Activated CD4-positive, CD25-positive, alpha-beta regulatory T cell (primary cell): ENCODE results near the gene HCFC1.

Experiments used
- DNase-seq, 4 experiments: peaks; one replicate each; lab custom pipeline; 2025; lab: John Stamatoyannopoulos, UW

The HCFC1 gene

DNA sequence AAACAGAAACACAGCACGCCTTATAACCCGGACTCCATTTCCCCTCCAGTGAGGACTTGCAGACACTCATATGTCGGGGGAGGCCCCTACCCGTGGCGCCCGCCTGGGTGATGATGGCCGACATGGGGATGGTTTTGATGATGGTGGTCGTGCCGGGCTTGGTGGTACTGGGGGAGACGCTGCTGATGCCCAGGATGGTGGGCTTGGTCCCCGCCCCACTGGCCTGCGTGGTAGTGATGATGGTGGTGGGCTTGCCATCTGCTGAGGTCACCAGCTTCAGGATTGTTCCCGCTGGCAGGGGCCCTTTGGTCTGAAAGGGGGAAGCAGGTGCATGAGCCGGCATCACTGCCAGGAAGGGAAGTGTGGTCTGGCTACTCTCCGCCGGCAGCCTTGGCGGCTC is 14.4 kb downstream of the HCFC1 start:
- no peak for DNase-seq

DNA sequence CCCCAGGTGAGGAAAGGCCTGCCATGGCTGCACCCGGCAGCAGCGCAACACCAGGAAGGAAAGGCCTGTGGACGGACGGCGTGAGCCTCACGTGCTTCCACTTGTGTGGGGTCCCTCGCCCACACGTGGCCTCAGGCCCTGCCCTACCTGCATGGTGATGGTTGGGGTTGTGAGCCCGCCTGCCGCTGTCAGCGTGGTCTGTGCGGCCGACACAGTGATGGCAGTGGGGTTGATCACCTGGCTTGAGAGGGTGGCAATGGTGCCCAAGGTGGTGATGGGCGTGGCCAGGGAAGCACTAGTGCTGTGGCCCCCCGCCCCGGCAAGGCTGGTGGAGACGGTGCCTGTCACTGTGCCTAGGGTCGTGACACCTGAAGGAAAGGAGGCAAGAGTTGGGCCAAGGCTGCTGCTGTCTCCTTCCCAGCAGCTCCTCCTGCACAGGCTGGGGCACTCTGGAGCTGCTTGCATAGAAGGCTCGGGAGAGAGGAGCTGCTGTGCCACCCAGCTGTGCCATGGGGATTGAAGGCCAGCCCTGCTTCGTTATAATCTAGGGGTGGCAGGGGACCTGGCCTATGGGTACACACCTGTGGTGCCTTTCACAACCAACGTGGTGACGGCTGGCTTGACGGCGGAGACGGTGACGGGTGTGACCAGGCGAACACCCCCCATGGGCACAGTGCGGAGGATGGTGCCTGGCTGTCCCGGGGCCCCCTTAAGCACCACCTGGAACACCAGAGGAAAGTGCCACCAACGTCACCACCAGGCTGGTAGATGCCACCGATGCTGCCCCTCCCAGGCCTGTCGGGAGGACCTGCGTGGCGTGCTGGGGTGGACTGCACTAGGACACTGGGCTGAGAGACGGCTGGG is 15.3 kb downstream of the HCFC1 start:
- no peak for DNase-seq

DNA sequence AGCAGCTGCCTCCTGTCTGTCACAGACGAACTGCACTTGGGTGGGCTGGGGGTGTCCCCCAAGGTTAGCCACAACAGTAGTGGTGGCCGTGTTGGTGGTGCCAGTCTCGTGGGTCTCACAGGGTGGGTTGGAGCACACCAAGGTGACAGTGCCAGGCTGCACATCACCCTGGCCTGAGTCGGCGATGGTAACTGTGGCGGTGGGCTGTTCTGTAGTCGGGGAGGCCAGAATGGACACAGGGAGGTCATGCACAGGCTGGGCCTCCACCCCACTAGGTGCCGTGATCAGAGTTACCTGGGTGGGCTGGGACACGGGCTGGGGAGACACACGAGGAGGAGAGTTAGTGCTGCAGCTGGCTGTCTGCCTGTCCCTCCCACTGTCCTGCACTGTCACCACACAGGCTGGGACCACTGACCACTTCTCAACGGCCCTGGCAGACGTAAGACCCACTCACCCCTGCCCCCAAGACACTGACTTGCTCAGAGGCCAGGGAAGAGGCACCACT is 16.3 kb downstream of the HCFC1 start:
- DNase-seq, result no peak

DNA sequence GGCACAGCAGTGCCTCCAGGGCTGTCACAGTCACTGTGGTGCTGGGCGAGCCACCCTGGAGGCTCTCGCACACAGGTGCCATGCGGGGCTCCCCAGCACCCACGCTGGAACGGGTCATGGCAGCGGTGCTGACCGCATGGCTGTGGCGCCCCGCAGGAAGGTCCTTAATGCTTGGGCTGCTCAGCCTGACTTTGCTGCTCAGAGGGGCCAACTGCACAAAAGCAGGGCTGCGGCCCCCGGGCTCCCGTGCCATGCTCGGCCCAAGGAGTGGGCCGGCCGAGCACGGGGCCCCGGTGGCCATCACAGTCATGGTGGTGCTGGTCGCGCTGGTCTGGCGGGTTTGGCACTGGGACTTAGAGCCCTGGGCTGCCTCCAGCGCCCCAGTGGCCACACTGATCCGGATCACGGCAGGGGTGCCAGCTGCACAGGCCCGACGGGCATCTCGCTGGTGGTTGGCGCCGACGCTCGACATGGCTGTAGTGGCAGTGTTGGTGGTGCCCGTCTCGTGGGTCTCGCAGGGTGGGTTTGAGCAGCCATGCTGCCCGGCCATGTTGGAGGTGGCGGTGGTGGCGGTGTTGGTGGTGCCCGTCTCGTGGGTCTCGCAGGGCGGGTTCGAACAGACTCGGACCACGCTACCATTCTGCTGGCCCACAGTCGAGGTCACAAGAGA is 16.9 kb downstream of the HCFC1 start:
- DNase-seq, result no peak

DNA sequence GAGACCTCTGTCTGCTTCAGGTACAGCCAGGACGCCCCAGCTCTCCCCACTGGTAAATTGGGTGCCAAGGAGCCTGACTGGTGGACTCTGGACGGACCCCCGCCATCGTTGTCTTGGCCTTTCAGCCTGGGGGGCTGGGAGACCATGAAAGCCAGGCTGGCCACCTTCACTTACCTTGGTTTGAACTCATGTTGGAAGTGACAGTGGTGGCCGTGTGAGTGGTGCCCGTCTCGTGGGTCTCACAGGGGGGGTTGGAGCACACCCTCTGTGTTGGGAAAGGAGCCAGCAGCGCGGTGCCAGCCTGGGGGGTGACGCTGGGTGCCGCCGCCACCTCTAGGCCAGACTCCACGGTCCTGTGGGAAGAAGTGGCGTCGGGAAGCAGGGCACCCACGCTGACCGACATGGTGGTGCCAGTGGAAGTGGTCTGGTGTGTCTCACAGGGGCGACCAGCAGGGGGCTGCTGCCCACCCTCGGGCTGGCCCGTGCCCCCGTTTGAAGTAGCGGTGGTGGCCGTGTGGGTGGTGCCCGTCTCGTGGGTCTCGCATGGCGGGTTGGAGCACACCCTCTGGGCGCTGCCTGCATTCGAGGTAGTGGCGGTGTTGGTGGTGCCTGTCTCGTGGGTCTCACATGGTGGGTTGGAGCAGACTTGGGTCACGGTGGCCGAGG is 17.6 kb downstream of the HCFC1 start:
- DNase-seq, result no peak

DNA sequence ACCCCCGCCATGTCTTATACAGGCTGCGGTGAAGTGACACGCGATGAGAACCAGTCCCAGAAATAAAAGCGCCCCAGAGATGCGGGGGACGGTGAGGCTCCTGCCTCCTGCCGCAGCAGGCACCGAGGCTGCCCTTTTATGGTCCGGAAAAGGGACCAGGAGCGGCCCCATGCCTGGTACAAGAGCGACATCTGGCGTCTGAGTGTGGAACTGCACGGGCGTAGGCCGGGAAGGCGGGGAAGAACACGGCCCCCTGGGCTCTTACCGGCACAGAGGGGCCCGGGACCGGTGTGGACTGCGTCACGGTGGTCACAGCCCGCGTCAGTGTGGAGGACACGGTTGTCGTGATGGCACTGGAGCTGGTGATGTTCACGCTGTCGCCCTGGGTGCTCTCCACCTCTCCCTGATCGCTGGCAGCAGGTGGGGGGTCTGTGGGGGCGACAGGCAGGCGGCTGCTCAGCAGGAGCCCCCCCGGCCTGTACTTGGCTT is 18.2 kb downstream of the HCFC1 start:
- peak; percentile 20 to 49 (median 40) for DNase-seq

DNA sequence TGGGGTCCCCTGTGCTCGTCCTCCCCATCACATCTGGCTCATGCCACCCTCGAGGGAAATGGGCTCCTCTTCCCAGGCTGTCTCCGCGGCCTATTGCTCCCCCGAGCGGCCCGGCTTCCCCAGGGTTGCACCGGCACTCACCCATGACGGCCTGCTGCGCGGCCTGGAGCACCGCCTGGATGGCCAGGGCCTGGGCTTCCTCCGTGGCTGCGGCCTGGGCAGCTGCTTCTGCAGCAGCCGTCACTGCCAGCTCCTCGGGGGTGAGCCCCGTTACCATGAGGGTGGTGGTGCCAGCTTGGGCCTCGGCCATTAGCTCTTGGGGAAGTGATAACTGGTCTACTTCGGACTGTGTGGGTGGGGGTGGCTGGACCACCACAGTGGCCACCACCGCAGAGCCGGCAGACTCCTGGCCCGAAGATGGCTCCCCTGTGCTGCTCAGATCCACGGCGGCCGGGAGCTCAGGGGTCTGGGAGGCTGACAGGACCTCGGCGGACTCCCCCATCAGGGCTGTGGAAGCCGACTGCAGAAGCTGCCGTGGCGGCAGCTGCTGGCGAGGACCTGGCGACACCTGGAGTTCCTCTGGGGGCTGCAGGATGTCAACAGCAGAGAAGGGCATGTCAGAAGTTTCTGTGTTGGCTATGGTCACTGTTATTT is 19.1 kb downstream of the HCFC1 start:
- DNase-seq, result no peak

DNA sequence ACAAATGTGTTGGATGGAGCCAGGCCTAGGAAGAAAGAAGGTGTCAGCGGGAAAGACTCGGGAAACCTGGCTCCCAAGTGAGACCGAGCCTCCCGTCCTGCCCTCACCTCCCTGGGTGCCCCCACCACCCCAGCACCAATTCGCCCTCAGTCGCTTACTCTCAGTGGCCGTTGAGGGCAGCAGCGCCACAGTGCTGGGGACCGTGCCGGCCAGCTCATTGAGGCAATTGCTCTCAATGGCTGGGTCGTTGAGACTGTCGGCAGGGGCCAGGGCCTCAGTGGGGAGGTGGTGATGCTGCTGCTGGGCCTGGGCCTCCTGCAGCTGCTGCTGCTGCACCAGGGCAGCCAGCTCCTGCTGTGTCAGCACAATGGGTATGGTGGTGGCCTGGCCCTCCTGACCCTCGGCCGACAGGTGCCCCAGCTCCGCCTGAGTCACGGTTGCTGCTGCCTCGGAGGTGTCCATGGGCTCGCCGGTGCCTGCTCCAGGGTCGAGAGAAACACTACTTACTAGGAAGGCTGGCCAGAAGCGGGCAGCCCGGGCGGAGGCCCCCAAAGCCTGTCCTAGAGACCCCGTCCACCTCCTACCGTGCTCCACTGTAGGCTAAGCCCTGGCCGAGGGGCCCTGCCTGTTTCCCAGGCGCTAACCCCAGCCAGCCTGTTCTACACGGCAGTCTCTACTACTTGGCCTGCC is 19.8 kb downstream of the HCFC1 start:
- DNase-seq, result no peak

DNA sequence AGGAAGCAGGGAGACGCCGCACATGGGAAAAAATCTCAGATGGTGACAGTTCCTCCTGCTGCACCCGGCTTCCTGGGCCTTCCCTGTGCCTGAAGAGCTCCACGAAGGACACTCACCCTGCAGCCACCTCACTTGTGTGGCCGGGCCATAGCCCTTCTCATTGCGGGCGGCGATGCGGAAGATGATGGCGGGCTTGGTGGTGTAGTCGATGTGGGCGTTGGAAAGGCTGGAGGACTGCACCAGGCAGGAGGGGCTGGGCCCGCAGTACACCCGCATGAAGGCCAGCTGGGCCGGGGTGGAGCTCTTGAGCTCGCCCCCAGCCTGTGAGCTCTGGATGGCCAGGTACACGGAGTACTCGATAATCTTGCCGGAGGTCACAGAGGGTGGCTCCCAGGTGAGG is 21.5 kb downstream of the HCFC1 start:
- no peak for DNase-seq

DNA sequence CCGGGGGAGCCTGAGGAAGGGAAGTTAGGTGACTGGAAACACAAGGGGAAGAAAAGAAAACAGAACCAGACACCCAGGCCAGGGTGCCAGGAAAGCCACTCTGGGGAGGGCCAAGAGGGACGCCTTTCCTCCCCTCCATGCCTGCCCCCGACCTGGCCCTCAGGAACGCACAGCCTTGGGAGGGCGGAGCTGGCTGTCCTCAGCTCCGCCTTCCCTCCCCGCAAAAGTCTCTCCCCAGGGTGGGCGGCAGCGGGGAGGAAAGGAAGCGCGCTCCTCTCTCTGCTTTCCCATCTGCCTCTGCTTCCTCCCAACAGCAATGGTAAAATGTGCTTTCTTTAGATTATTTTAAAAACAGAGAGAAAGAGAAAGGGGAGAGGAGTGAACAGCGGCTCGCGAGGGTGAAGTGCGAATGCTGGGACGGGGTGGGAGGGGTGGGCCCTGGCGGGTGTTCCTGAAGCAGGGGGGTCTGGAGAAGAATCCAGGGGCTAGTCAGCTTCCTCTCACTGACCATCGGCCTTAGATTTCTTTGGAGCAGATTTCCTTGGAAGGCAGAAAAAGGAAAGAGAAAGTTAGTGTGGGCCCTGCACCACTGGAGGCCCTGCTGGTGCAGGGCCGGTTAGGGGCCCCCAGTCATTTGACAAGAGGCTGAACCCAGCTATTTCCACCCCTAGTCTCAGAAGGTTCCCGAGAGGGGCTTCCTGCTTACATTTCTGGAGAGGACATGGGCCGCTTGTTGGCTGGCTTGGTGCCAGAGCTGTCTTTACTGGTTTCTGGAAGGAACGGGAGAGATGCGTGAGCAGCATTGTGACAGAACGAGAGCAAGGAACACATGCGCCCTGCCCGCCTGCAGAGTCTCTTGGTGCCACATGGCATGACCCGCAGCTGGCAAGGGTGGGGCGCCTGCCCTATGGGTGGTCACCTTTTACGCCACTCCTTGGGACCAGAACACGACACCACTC is 22.5 kb downstream of the HCFC1 start:
- no peak for DNase-seq

DNA sequence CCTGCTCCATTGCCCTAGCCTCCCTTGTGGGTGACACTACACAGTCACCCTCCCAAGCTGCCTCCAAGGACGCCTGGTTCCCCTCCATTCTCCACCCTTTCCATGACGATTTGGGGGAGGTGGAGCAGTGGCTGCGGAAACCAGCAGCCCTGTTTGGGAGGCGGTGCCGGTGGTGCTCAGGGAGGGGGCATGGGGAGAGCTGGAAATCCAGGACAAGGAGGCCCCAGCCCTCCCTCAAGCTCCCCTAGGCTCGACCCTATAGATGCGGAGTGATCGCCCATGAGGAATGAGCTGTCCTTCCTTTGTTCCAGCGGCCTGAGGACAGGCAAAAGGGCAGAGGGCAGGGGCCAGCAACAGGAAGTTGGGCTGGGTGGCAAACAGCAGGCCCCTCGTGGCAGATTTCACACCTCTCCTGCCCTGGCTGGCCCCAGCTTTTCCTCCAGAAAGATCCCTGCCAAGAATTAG is 23.6 kb downstream of the HCFC1 start:
- DNase-seq, result no peak

DNA sequence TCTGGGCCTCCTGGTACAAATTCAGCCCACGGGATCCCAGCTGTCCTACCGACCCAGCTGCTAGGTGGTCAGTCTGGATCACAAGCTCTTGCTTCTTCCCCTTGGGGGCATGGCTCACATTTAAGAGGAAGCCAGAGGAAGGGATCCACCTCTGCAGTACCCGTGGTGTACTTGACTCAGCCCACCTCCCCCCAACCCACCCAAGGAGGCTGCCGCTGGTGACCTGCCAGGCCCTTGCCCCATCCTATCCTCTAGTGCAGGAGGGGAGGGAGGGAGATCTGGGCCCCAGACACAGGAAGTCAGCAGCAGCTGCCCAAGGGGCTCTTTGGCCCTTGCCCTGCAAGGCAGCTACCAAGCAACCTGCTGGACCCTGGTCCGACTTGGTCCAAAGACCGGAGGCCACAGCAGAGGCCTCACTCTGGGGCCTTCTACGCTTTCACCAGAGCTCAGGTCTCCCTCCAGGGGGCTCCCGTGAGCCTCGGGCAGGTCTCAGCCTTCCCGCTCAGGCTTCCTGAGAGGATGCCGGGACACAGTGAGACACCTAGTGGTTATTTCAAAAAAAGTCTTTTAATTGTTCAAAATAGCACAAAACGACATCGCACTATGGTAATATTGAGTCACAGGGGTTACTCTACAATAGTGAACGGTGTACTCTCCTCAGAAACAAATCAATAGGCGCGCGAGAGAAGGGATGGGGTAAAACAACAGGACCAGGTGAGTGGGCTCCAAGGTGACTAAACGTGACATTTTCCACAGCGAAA is 24.4 kb downstream of the HCFC1 start:
- DNase-seq, result peak; percentile 52 to 56 (median 54)

DNA sequence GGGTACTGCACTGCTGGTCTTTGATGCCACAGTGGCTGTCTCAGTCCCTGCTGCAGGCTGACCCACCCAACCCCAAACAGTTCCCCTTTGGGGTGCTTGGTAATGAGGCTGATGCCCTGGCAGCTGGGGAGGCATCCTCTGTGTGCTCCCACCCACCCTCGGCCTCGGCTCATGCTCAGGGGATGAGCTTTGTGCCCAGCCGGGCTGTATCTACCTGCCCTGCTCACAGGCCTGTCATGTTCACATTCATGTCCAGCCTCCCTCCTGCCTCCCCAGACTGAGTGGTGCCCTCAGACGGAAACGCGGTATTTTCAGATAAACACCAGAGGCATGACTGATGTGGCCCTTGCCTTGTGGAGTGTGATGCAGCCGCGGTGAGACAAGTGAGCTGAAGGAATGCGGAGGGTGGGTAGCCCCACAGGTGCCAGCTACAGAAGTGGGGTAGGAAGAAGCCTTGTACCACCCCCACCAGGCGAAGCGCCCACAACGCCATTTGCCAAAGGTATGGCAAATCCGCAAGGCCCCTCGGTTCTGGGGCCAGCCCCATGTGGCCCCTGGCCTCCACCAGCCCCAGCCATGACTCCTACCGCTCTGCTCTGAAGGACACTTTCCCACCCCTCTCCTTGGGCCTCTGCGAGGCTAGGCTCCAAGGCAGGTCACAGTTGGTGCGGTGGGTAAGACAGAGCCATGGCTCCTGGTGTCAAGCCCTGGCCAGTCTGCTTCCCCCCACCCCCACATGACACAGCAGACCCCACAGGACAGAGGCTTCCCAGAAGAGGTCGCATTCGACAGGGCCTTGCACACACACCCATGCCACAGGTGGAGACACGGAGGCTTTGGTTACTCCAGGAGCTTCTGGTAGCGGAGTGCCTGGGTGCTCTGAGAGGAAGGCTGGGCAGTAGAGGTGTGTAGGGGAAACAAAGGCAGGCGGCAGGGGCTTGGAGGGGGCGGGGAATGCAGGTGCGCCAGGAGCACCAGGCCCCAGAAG is 25.4 kb downstream of the HCFC1 start:
- no peak for DNase-seq

DNA sequence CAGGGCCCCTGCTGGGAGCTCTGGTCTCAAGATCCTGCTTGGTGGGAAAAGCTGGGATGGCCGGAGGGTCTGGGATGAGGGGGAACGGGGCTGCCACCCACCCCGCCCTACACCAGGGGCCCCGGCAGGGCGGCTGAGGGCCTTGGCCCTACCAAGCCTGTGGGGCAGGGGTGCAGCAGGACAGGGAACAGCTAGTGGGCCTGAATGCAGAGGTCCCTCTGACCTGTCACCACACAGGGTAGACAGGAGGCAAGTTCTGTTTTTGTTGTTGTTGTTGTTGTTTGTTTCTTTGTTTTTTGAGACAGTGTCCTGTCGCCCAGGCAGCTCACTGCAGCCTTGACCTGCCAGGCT is 26.8 kb downstream of the HCFC1 start:
- DNase-seq, result no peak

DNA sequence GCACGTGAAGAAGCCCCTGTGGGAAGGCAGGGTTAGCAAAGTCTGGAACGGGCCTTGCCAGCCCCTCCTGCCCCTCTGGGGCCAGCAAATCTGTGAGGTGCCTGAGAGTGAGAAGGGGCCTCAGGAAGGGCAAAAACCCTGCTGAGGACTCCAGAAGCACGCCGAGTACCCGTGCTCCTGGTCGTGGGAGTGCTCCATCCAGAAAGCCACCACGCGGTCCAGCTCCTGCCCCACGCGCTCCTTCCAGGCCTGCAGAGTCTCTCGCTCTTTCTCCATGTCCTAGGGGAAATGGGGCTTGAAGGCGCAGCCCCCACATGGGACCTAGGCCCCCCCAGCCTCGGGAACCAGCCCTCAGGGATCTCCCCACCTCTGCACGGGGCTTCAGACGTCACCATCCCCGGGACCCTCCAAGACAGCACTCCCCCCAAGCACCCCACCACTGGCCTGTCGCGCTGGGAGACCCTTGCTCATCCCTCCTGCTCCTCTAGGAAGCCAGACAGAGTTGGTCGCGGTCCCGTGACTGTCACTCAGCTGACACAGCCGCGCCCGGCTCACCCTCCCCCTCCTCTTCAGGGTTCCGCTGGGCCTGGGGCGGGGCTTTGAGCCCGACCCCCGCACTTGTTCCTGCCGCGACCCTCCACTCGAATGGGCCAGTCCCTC is 27.3 kb downstream of the HCFC1 start, which contains the start of gene RENBP:
TSS of gene RENBP (minus strand) at position 504 of the 660 bp plus-strand sequence. CDS start at position 471, 33 bp downstream.
- DNase-seq, result peak in 2 of 4 experiments; percentile 26 to 27

DNA sequence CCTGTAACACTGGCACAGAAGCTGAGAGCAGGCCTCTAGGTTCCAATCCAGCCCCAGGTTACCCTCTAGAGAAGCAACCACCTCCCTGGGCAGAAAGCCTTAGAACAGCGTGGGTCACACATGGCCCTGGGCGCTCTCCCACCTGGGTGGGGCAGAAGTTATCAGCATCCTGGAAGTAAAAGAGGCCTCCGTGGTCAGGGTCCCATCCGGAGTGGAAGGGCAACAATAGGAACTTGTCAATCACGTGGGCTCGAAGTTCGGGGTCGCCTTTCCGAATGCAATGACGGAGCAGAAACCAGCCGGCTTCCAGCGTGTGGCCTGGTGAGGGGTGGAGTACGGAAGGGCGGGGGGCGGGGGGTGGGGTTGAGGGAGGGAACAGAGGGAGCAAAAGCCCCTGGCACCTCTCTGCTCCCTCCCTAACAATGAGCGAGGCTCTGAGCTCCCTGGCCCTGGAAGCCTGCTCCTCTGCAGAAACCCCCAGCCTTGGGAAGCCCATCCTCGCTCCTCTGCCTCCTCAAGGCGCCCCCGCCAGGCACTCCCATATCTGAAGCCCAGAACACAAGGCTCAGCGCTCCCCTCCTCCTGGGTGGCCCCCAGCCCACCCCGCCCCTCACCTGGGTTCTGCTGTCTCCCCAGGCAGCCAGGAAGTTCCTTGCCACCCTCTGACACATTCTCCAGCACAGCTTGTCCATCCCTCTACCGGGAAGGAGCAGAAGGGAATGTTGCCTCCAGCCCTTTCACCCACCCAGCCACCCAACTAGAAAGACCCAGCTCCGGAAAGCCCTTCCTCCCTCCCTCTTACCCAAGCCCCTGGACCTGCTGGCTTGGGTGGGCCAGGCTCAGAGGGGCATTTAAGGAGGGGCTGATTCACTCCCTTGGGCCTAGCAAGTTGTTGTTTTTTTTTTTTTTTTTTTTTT is 30.0 kb downstream of the HCFC1 start:
- no peak for DNase-seq
